Measurements from ENCODE around the gene SMARCC2.

- no peak for TF ChIP-seq REST (IDR thresholded peaks at IDR 0.05; ENCODE audit: insufficient read depth in 1 of 2, low read depth in 2 of 2, low read length in 1 of 2)
- no peak for TF ChIP-seq CTCF (IDR thresholded peaks at IDR 0.05)
- no peak for TF ChIP-seq POLR2AphosphoS5 (IDR thresholded peaks at IDR 0.05; ENCODE audit: low read depth, low read length)
- TF ChIP-seq TCF7L2 (IDR thresholded peaks at IDR 0.05; ENCODE audit: low read depth, low read length): no peak
- TF ChIP-seq SIN3A (IDR thresholded peaks at IDR 0.05; ENCODE audit: borderline replicate concordance, insufficient read depth, low read depth, low read length): no peak
Measured at GRCh38 chr12:56134897-56135296, 54.4 kb downstream of the SMARCC2 start.

Data from Panc1 (cell line).